ENCODE results near the gene EYA3. TPM values are rescaled to one million over a fixed set of nuclear protein-coding genes. Genes with fewer than 3 reads are reported as not detected.

EYA3 gene
- total and polyA plus RNA-seq, 2 of the 4 experiments (the other 2 are of a cell fraction), result 9.1 to 17.6 TPM

Small RNAs within 50 kb of the gene (microRNA-seq; reads per million reads assigned to microRNA genes)
- not detected for gene RN7SL559P (ENCODE audit: insufficient read depth, insufficient read length)

Small RNAs within 50 kb of the gene (small RNA-seq; reads per million reads assigned to genes)
- gene RN7SL559P, result 0 reads per million in 5 experiments

Other genes starting within 250 kb of the EYA3 start
- 3.6 and 4.5 TPM in 2 replicates for gene THEMIS2, start 216.1 kb downstream of the EYA3 start, total RNA-seq (2012; rRNA removed)
- 4.9 and 5.0 TPM in 2 replicates for gene THEMIS2, start 216.1 kb downstream of the EYA3 start, polyA plus RNA-seq (2012; rRNA removed)
- gene RPA2, start 174.0 kb downstream of the EYA3 start, total RNA-seq (2012; rRNA removed), result 30.6 and 45.3 TPM in 2 replicates
- 22.5 and 34.4 TPM in 2 replicates for gene RPA2, start 174.0 kb downstream of the EYA3 start, polyA plus RNA-seq (2012; rRNA removed)
- not detected in 2 replicates for gene SMPDL3B, start 153.6 kb downstream of the EYA3 start, total RNA-seq (2012; rRNA removed)
- gene SMPDL3B, start 153.6 kb downstream of the EYA3 start, polyA plus RNA-seq (2012; rRNA removed), result not detected in 2 replicates
- gene XKR8, start 128.6 kb downstream of the EYA3 start, total RNA-seq (2012; rRNA removed), result 1.1 TPM in 2 replicates
- gene XKR8, start 128.6 kb downstream of the EYA3 start, polyA plus RNA-seq (2012; rRNA removed), result 10.7 and 12.8 TPM in 2 replicates
- under 0.01 and 0.18 TPM in 2 replicates for gene PTAFR, start 88.1 kb upstream of the EYA3 start, total RNA-seq (2012; rRNA removed)
- gene PTAFR, start 88.1 kb upstream of the EYA3 start, polyA plus RNA-seq (2012; rRNA removed), result 0.17 and 0.30 TPM in 2 replicates
- gene DNAJC8, start 144.4 kb upstream of the EYA3 start, total RNA-seq (2012; rRNA removed), result 53.6 and 70.5 TPM in 2 replicates
- gene DNAJC8, start 144.4 kb upstream of the EYA3 start, polyA plus RNA-seq (2012; rRNA removed), result 77.0 and 81.0 TPM in 2 replicates
- 33.7 and 120 TPM in 2 replicates for gene ATP5IF1, start 147.5 kb upstream of the EYA3 start, total RNA-seq (2012; rRNA removed)
- 105 and 143 TPM in 2 replicates for gene ATP5IF1, start 147.5 kb upstream of the EYA3 start, polyA plus RNA-seq (2012; rRNA removed)
- 8.1 and 10.2 TPM in 2 replicates for gene SESN2, start 170.9 kb upstream of the EYA3 start, total RNA-seq (2012; rRNA removed)
- gene SESN2, start 170.9 kb upstream of the EYA3 start, polyA plus RNA-seq (2012; rRNA removed), result 20.9 and 21.7 TPM in 2 replicates
- gene MED18, start 240.4 kb upstream of the EYA3 start, total RNA-seq (2012; rRNA removed), result 28.9 and 32.8 TPM in 2 replicates
- gene MED18, start 240.4 kb upstream of the EYA3 start, polyA plus RNA-seq (2012; rRNA removed), result 12.2 and 12.9 TPM in 2 replicates

Data from IMR-90 (cell line).